ENCODE results near the gene NGF.

Gene NGF

GRCh38 chr1:115320377-115320776, 17.7 kb downstream of the NGF start:
- no peak overlapping the region for H3K4me3 ChIP-seq (replicated peaks; ENCODE audit: low read depth, low read length)
- DNase-seq (ENCODE audit: extremely low read depth, low read depth): no peak
- TF ChIP-seq CTCF (IDR thresholded peaks at IDR 0.05; ENCODE audit: low read depth, low read length, missing control alignments): no peak

GRCh38 chr1:115319706-115320105, 18.3 kb downstream of the NGF start:
- DNase-seq (ENCODE audit: extremely low read depth, low read depth): no peak
- no peak for TF ChIP-seq CTCF (IDR thresholded peaks at IDR 0.05; ENCODE audit: low read depth, low read length, missing control alignments)
- H3K4me3 ChIP-seq (replicated peaks; ENCODE audit: low read depth, low read length): no peak overlapping the region

- peak; percentile 92 for DNase-seq (ENCODE audit: extremely low read depth, low read depth)
- no peak for TF ChIP-seq CTCF (IDR thresholded peaks at IDR 0.05; ENCODE audit: low read depth, low read length, missing control alignments)
- no peak overlapping the region for H3K4me3 ChIP-seq (replicated peaks; ENCODE audit: low read depth, low read length)
Measured at GRCh38 chr1:115317101-115318012, 20.7 kb downstream of the NGF start.

- DNase-seq (ENCODE audit: extremely low read depth, low read depth): no peak
- no peak for TF ChIP-seq CTCF (IDR thresholded peaks at IDR 0.05; ENCODE audit: low read depth, low read length, missing control alignments)
- H3K4me3 ChIP-seq (replicated peaks; ENCODE audit: low read depth, low read length): no peak overlapping the region
Measured at GRCh38 chr1:115314765-115315164, 23.3 kb downstream of the NGF start.

GRCh38 chr1:115314092-115314491, 24.0 kb downstream of the NGF start:
- no peak for TF ChIP-seq CTCF (IDR thresholded peaks at IDR 0.05; ENCODE audit: low read depth, low read length, missing control alignments)
- DNase-seq (ENCODE audit: extremely low read depth, low read depth): no peak
- no peak overlapping the region for H3K4me3 ChIP-seq (replicated peaks; ENCODE audit: low read depth, low read length)

GRCh38 chr1:115313182-115313581, 24.9 kb downstream of the NGF start:
- DNase-seq (ENCODE audit: extremely low read depth, low read depth): no peak
- TF ChIP-seq CTCF (IDR thresholded peaks at IDR 0.05; ENCODE audit: low read depth, low read length, missing control alignments): no peak
- no peak overlapping the region for H3K4me3 ChIP-seq (replicated peaks; ENCODE audit: low read depth, low read length)

Data from HFF-Myc (cell line).